Stimulated activated CD4-positive, alpha-beta T cell treated with anti-CD3 and anti-CD28 coated beads, Interleukin-2, amount 100 ng/mL, for 48 hours (primary cell): ENCODE data around the gene CACNB3.

Experiments used
- DNase-seq, 2 donors: peaks; one replicate each; pipeline ENCODE4 v3.0.0-alpha.2; 2020

CACNB3 gene

DNA sequence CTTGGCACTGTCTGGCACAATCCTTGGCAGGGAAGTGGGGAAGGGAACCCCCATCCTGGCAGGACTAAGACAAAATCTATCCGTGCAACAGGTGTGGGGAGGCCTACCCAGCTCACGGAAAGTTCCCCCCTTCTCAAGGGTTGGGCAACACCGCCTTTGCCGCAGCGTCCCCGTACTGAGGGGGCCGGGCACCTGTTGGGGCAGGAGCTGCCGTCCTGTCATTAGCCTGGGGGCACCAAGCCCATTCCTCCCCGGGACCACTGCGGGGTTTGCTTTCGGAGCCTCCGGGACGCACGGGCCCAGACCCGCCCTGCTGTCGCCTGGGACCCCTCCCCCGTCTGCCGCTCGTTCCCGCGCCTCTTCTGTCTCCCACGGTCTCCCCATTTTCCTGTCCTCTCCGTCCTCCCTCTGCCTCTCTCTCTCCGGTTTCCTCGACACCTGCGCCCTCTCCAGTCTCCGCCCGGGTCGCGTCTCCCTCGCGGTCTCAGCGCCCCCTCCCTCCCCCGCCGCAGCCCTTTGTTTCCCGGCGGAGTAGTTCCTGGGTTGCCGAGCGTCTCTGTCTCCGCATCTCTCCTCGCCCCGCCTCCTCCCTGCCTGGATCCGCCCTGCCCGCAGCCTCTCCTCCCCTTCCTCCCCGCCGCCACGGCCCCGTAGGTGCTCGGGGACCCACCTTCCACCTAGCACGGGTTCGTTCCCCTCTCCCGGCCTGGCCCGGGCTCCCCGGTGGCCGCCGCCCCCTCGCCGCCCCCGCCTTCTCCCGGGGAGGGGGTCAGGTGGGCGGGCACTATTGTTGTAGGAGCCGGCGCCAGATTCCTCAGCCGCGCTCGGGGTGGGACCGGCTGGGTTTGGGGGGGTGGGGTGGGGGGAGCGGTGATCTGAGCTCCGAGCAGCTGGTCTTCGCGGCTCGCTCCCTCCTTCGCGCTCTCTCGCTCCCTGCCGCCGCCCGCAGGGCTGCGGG is at the start of gene CACNB3:
Gene CACNB3 (plus strand): TSS at position 624 of the 958 bp plus-strand sequence. CDS start 434 bp downstream, outside the sequence.
- peak; percentile 70 for DNase-seq

DNA sequence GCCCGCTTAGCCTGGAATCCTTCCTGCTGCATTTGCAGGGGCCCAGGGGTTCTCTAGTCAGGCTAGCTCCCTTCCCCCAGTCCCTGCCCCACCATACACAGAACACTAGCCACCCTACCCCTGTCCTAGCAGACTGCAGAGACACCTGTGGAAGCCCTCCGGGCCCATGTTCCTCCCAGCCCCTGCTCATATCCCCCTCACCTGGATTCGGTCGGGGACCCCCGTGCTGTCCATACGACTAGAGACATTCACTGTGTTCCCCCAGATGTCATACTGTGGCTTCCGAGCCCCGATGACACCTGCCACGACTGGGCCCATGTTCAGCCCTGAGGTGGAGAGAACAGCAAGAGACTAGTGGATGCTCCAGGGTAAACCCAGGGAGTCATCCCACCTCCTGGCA is 49.6 kb upstream of the CACNB3 start:
- DNase-seq, result no peak

DNA sequence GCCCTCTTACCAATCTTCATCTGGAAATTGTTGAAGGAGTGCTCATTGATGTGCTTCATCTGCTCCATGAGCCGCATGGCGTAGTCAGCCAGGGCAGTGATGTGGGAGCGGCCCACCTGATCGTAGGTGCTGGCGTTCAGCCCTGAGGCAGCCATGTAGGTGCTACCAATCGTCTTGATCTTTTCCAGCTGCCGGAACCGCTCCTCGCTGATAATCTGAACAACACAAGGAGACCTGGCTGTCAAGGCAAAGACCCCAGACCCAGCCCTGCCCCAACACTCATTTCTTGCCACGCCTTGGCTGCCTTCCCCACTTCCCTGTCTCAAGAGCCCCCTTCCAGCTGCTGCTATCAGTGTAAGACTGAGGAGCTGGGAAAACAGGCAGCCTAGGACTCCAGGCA is 47.5 kb upstream of the CACNB3 start:
- DNase-seq, result no peak

DNA sequence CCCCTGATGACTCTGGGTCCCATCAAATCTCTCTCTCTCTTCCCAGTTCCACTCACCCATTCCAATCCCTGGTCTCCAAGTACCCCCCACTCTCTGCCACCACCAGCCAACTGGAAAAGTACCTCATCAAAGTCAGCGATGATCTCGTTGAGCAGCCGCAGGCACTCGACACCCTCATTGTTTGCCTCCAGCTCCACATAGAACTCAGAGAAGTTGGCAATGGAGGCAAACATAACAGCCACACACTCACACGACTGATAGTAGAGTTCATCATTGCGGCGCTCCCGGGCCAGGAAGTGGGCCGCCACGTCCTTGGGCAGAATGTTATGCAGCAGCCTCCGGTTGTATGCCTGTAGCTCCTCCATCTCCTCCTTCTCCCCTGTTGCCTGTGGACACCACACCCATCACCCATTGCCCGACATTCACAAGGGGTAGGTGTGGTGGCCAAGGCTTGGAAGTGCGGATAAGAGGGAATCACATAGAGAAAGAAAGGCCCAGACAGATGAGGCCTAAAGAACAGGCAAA is 46.6 kb upstream of the CACNB3 start:
- no peak for DNase-seq

DNA sequence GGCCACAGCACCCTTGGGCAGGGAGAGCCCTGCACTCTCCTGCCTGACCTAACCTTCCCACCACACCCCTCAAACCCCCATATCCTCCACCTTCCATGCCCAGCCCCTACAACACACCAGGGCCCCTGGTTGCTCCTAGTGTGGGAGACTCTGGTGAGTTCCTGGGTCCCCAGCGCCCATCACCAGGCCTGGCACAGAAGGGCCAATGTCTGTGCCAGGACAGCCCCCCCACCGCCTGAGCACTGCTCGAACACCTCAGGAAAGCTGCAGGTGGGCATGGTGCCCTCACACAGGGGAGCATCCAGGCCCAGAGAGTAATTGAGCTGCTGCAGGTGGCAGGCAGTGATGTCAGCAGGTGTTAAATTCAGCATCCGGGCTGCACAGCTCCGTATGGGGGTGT is 44.6 kb upstream of the CACNB3 start:
- no peak for DNase-seq

GRCh38 chr12:48774516-48774915 is 43.8 kb upstream of the CACNB3 start:
- no peak for DNase-seq

GRCh38 chr12:48775299-48775698 is 43.0 kb upstream of the CACNB3 start:
- DNase-seq, result no peak

DNA sequence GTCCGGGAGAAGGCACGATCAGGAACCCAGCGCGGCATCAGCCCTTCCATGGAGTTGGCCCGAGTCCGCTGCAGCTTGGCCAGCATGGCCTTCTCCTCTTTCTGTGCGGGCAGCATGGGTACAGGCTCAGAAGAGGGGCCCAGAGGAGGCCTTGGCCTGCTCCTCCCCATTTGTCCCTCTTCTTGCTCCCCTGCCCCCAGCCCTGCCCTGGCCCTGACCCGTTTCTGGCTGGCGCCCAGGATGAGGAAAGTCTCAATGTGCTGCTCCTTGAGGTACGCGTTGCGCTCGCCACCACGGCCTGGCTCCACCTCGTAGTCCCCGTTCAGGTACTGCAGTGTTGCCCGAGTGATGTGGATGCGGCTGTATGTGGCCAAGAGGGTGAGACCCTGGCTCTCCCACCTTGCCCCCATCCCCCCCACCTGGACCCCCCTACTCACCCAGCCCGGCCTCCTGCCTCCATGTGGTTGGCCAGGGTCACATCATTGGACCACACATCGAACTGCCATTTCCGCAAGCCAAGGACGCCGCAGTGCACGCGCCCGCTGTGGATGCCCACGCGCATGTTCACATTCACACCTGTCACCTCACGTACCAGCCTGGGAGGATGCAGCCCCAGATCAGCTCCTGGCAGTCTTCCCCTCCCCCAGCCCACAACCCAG is 42.2 kb upstream of the CACNB3 start:
- DNase-seq, result no peak

GRCh38 chr12:48776956-48777355 is 41.3 kb upstream of the CACNB3 start:
- no peak for DNase-seq

- DNase-seq, result no peak
Observed at GRCh38 chr12:48777501-48778400, 40.5 kb upstream of the CACNB3 start.

DNA sequence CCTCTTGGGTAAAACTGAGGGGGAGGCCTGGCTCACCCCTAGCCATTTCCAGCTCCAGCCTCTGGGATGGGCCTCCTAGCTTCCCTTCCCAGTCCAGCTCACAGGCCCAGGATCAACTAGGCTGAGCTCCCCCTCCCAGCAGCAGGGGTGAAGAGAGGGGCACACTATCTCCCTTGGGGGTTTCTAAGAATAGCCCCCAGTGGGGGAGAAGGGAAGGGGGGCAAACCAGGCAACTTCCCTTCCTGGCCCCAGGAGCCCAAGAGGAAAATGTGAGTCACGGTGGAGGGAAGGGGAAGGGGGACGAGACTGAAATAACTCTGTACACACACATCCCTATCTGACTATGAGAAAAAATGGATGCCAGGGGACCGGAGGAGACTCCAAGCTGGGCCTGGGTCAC is 38.4 kb upstream of the CACNB3 start:
- no peak for DNase-seq

GRCh38 chr12:48780381-48781025 is 37.8 kb upstream of the CACNB3 start:
- DNase-seq, result no peak

DNA sequence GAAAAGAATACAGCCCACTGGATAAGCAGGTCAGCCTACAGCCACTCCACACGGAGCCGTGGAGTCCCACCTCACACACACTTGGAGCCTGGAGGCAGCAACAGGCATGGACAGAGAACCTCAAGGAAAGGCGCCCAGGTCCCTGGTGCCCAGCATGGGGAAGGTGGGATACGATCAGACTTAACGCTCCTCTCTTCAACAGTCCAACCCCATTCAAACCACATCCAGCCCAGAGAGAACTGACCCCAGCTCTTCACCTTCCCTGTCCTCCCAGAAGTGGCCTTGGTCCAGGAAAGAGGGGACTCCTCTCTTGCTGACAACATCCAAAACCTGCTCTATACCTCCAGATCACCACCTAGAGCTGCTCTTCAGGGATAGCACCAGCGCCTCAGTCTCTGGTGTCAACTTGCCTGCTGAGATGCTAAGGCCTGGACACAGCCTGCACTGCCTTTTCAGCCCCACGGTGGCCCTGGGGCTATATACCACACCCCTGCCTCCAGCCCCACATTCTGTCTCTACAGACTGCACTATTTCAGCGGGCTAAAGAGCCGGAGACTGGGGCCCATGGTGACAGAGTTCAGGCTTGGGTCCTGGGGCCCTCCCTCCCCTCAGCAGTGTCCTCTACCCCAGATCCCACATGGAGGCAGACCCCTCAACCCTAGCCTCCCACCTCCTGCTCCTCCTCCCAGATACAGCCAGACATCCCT is 36.4 kb upstream of the CACNB3 start:
- DNase-seq, result no peak

GRCh38 chr12:48782457-48783395 is 35.6 kb upstream of the CACNB3 start:
- no peak for DNase-seq

- DNase-seq, result no peak
Observed at GRCh38 chr12:48783432-48783831, 34.9 kb upstream of the CACNB3 start.

DNA sequence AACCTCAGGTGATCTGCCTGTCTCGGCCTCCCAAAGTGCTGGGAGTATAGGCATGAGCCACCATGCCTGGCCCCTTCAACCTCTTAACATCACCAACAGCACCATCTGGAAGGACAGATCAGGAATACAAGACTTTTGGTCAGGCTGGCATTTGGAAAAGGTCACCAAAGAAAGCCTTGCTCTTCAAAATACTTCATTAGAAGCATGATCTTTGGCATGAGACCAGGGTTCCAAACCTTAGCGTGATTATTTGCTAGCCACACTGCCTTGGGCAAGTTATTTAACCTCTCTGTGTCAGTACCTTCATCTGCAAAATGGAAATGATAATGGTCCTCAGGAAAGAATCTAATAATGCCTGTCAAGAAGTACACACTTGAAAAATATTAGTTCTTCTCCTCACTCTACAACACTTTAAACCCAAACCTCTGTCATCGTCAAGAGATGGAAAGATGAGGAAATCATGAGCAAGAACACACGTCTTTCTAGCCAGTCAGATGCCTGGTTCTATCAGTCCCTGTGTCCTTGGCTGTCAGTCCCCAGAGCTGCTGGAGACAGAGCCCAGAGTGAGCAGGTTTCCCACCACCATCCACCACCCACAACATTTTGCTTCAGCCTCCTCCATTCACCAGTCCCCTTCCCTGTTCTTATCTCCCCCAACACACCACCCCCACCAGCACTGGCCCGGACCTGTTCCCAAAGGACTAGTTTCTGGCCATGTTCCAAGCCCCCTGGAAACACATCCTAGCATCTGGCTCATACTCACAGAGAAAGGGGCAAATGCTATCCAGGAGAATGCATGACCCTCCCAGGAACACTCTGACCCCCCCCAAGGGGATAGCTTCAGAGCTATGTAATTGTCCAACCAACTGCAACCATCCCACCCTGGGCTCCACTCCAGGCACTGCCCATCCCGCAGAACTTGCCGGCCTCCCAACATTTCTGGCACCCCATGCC is 31.4 kb upstream of the CACNB3 start:
- DNase-seq, result no peak

DNA sequence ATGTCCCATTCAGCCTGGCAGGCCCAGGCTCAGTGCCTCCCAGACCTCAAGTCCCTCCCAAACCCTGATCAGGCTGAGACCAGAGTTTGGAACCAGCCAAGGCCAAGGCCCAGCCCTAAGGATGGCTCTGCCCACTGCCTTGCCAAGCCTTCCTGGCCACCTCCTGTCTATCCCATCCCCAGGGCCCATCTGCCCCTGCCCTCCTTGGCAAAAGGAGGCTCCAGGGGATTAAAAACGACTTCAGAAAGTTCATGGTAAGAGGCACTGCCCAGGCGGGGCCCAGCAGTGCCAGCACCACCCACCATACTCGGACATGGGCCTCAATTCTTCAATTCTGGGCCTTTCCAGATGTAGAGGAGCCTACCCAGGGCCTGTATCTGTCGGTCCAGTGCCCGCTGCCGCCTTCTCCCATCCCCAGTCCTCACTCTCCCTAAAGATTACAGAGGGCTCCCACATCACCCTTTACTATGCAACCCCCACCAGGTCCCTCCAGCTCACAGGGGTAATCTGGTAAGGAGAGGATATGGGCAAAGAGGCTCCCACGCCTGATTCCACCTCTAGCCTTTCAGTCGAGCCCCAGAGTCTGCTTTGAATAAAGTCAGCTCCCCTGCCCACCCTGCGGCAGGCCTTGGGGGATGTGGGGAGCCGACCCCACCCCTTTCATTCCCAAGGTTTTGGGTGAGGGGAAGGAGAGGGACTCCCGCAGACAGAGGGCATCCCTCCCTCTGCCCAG is 30.3 kb upstream of the CACNB3 start:
- DNase-seq, result no peak

GRCh38 chr12:48788524-48788853 is 29.8 kb upstream of the CACNB3 start:
- DNase-seq, result no peak
